ENCODE measurements around the gene PIH1D1.

DNA sequence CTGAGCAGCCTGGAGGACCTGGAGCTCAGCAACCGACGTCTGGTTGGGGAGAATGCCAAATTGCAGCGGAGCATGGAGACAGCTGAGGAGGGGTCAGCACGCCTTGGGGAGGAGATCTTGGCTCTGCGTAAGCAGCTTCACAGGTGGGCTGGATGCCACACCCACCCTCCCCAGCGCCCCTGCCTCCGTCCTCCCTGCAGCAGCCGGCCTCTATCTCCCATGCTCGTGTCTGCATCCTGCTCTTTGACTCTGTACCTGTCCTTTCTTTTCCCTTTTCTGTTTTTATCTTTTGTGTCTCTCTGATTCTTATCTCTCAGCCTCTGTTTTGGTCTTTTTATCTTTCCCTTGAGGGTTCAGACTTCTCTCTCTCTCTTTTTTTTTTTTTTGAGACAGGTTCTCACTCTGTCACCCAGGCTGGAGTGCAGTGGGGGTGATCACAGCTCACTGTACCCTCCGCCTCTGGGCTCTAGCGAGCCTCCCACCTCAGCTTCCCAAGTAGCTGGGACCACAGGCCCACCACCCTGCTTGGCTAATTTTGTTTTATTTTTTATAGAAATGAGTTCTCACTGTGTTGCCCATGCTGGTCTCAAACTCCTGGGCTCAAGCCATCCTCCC, 53.5 kb downstream of the PIH1D1 start:
- TF ChIP-seq, protein P1, sequence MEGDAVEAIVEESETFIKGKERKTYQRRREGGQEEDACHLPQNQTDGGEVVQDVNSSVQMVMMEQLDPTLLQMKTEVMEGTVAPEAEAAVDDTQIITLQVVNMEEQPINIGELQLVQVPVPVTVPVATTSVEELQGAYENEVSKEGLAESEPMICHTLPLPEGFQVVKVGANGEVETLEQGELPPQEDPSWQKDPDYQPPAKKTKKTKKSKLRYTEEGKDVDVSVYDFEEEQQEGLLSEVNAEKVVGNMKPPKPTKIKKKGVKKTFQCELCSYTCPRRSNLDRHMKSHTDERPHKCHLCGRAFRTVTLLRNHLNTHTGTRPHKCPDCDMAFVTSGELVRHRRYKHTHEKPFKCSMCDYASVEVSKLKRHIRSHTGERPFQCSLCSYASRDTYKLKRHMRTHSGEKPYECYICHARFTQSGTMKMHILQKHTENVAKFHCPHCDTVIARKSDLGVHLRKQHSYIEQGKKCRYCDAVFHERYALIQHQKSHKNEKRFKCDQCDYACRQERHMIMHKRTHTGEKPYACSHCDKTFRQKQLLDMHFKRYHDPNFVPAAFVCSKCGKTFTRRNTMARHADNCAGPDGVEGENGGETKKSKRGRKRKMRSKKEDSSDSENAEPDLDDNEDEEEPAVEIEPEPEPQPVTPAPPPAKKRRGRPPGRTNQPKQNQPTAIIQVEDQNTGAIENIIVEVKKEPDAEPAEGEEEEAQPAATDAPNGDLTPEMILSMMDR (IDR thresholded peaks at IDR 0.05; ENCODE audit: extremely low read depth in 1 of 2, insufficient read depth in 1 of 2, low read depth in 1 of 2, low read length in 2 of 2), result no peak
- no peak for TF ChIP-seq POLR2A (IDR thresholded peaks at IDR 0.05; ENCODE audit: low read depth, low read length)
- TF ChIP-seq JUN (IDR thresholded peaks at IDR 0.05; ENCODE audit: borderline replicate concordance, insufficient read depth, insufficient read length, low read depth), result no peak
- no peak for TF ChIP-seq EZH2 (IDR thresholded peaks at IDR 0.05; ENCODE audit: borderline replicate concordance, low read depth, low read length, severe bottlenecking)
- no peak for TF ChIP-seq POLR2AphosphoS5 (IDR thresholded peaks at IDR 0.05; ENCODE audit: insufficient read depth, low read depth, low read length)
- TF ChIP-seq MYC (IDR thresholded peaks at IDR 0.05; ENCODE audit: low read depth, low read length), result no peak

Data from endothelial cell of umbilical vein (primary cell).